ENCODE data around the gene NOTCH2. TPM values are rescaled to one million over a fixed set of nuclear protein-coding genes. Genes with fewer than 3 reads are reported as not detected.
A peak's percentile ranks its signal among the peaks of the same experiment; 100 is the strongest.

The NOTCH2 gene
- total RNA-seq, 2 donors from 2014 or later = 44.7 to 45.0 TPM

DNA sequence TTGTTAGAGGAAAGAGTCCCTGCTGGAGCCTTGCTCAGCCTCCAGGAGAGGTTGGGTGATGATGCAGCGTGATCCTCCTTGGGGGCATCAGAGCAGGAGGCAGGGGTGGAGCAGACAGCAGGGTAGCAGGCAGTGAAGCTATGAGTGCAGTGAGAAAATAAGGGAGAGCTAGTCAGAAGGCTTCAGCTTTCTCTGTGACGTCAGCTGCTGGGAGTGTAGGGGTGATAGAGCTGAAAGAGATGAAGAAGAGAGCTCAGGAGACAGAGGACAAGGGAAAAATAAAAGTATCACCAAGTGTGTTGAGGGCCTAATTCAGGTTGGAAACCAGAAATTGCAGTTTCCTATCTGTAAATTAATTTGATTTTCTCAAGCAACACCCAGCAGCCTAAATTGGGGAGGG, 170.9 kb downstream of the NOTCH2 start:
- no peak for ATAC-seq
- DNase-seq = no peak
- intact Hi-C loops (cut with DNase I) = no loop called here

- ATAC-seq (no peak), DNase-seq (no peak)
- intact Hi-C loops (cut with DNase I) = no loop called here
These were observed 173.2 kb downstream of the NOTCH2 start, which contains the start of gene ADAM30 for GRCh38 chr1:119896303-119896702. Gene ADAM30 (minus strand): TSS chr1:119896515. CDS start chr1:119896336, 179 bp downstream.

GRCh38 chr1:119895102-119895501, 174.4 kb downstream of the NOTCH2 start:
- ATAC-seq (no peak), DNase-seq (no peak)
- intact Hi-C loops (cut with DNase I) = no loop called here

GRCh38 chr1:119893827-119894700, 175.4 kb downstream of the NOTCH2 start:
- ATAC-seq (no peak), DNase-seq (no peak)
- intact Hi-C loops (cut with DNase I) = no loop called here

DNA sequence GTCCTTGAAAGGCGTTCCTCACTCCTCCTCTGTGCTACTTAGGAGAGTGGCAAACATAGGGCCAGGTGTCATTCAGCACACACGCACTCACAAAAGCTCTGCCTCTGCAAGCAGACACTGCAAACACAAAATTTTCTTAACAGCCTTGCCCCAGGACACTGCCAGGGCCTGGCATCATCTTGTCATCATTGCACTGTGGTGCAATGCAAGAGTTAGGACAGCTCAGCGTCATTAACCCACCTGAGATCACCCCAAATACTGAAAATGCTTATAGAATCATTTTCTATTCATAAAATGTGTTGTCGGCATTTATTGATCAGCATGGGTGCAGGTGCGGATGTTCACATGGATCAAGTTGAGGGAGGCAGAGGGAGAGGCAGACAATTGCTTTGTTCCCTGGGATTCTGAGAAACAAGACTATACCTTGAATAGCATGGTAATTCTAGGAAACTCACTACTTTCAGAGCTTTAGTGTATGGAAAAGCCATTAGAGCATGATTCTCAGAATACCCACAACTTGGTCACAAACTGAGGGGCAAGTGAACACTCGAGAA, 176.1 kb downstream of the NOTCH2 start:
- intact Hi-C loops (cut with DNase I) = no loop called here
- ATAC-seq (no peak), DNase-seq (no peak)

- ATAC-seq (no peak), DNase-seq (no peak)
- intact Hi-C loops (cut with DNase I) = no loop called here
These were observed 178.1 kb downstream of the NOTCH2 start for GRCh38 chr1:119891386-119891785.

DNA sequence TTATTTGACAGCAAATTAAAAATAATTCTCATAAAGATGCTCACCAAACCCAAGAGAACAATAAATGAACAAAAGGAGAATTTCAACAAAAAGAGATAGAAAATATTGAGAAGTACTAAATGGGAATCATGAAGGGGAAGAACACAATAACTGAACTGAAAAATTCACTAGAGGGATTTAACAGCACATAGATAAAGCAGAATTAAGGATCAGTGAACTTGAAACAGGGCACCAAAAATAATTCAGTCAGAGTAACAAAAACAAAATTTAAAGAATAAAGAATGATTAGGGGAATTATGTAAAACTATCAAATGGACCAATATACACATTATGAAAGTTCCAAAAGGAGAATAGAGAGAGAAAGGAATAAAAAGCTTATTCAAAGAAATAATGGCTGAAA, 181.0 kb downstream of the NOTCH2 start:
- DNase-seq (no peak), ATAC-seq (no peak)
- intact Hi-C loops (cut with DNase I) = no loop called here

DNA sequence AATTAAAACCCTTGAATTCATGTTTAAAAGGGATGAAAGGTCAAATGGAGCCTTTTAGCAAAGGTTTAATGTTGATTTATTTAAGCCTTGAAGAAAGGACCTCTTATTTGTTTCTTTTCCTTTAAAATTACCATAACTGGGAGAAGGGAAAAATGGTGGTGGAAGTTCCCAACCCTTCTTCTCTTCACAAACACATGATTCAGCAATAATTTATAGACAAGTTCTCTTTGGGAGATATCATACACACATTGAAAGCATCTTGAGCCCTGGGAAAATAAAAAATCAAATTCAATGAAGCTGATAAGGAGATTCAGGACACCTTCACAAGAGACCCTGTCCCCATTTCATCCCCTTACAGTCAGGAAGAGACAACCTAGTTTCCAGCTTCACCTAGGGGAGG, 182.0 kb downstream of the NOTCH2 start:
- ATAC-seq = no peak
- intact Hi-C loops (cut with DNase I) = no loop called here
- DNase-seq = no peak

DNA sequence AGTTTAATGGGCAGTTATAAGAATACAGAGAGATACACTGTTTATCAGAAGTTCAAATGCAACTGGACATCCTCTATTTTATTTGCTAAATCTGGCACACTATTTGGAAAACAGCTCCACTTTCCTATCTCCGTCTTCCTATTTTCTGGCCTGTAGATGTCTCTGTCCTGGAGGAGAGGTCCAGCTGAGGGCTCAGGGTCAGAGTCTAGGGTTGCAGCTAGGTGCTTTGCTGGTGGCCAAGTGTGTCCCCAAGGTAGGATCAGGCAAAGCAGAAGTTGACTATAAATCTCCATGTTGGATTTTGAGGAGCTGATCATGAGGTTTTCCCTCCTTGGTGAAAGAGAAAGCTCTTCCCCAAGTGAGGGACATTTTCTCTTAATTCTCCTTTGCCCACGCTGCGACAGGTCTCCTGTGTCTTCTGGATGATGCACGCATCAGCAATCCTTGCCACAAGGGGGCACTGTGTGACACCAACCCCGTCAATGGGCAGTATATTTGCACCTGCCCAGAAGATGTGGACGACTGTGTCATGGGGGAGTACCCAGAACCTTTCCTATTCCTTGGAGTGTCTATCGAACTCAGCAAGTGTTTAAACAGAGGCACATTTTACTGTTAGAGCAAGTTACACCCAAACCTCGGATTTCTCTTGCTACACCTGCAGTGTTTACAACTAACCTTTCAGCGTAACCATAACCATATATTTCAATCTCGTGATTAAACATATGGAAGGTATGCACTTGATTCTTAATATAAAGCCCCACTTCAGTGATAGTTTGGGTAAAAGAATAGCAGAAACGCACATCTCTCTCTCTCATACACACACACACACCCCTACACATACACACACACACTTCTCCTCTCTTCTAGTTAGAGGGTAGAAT, 183.3 kb downstream of the NOTCH2 start:
- intact Hi-C loops (cut with DNase I) = no loop called here
- ATAC-seq (peak in 1 of 2 donors; percentile 69), DNase-seq (peak; percentile 50)

- ATAC-seq (no peak), DNase-seq (no peak)
- intact Hi-C loops (cut with DNase I) = no loop called here
These were observed 184.8 kb downstream of the NOTCH2 start for GRCh38 chr1:119884711-119885110.

GRCh38 chr1:119883826-119884225, 185.6 kb downstream of the NOTCH2 start:
- ATAC-seq = no peak
- intact Hi-C loops (cut with DNase I) = no loop called here
- DNase-seq = no peak

DNA sequence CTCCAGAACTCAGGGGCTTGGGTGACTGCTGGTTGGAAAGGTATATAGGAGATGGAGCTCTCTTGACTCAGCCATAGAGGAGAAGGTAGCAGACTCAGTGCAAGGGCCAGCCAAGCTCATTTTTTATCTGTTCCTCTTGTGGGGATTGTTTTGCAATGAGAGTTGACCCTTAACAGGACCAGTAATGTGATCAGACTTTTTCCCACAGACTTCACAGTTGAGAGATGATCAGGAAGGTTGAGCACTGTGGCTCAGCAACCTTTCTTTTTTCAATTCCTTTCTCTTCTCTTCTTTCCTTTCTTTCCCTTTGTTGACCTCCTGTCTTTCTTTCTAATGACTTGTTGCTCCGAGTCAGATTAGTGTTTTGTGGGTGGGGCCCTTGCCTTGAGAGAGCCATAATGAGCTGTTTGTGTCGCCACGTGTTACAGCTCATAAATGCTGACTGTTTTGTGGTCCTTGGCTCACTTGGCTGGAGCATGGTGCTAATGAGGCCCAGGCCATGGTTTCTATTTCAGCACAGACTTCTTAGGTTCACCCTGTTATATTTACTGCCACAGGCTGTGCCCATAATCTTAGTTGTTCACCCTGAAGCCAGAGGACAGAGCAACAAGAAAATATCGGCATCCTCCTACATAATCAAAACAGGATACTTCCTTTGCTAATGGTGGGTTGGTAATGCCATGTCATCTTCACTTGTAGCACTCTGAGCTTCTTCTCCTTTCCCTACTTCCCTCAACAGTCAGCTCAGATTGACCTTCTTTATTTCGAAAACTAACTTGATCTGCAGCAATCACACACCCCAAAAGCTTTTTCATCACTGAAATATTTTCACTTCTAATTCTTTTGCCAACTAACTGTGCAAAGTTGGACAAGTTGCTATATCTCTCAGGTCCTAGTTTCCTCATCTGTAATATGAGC, 187.1 kb downstream of the NOTCH2 start:
- intact Hi-C loops (cut with DNase I) = no loop called here
- ATAC-seq (no peak), DNase-seq (no peak)

DNA sequence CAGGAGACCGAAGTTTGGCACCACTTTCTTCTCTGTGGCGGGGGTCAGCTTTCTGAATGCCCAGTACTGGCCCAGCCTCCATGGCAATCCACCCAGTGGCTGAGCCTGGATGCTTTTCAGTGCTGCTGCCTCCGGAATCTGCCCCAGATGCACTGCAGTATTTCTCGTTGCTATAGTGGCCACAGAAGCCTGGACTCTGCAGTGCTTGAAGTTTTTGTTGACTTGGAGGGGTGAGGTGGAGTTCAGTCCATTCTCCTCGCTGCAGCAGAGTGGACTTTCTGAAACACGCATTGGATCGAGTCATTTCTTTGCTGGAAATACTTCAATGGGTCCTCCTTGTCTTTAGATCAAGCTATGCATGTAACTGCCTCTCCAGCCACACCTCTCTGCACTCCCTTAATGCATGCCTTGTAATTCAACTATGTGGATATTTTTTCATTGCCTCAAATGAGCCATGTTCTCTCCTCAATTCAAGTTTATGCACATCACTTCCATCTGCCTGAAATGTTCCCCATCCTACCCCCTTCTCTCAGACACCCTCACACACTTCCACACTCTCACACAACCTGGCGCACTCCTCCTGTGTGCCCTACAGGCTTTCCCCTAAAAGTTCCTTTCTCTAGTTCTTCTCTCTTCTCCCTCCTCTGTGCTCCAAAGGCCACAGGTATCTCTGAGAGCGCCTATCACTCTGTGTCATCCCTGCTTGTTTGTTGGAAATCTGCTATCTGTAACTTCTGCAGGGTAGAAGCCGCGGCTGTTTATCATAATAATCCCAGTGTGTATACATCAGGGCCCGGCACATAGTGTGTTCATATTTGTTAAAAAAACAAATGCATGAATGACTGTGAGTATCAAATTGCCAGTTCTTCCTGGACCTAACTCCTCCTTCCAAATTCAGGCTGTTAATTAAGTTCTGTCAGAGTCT, 189.7 kb downstream of the NOTCH2 start:
- ATAC-seq (no peak), DNase-seq (no peak)
- intact Hi-C loops (cut with DNase I) = no loop called here

DNA sequence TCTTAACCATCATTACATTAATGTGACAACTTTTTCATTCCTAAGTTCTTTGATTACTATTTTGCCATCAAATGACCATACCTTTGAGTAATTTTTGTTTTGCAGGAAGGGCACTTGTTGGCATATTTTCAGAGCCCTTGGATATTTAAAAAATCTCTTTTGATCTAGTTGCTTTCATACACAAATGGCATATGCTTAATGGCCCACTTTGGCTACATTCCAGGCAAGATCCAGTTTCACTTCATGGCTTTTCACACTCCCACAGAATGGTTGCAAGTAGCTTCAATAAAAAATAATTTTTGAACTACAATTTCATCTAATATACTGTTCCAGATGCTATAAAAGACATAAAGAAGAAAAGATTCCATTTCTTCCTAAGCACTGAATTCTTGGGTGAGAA, 191.3 kb downstream of the NOTCH2 start:
- ATAC-seq (no peak), DNase-seq (no peak)
- intact Hi-C loops (cut with DNase I) = no loop called here

GRCh38 chr1:119874186-119874585, 195.3 kb downstream of the NOTCH2 start:
- DNase-seq = no peak
- ATAC-seq = peak in 1 of 2 donors; percentile 52
- intact Hi-C loops (cut with DNase I) = no loop called here

DNA sequence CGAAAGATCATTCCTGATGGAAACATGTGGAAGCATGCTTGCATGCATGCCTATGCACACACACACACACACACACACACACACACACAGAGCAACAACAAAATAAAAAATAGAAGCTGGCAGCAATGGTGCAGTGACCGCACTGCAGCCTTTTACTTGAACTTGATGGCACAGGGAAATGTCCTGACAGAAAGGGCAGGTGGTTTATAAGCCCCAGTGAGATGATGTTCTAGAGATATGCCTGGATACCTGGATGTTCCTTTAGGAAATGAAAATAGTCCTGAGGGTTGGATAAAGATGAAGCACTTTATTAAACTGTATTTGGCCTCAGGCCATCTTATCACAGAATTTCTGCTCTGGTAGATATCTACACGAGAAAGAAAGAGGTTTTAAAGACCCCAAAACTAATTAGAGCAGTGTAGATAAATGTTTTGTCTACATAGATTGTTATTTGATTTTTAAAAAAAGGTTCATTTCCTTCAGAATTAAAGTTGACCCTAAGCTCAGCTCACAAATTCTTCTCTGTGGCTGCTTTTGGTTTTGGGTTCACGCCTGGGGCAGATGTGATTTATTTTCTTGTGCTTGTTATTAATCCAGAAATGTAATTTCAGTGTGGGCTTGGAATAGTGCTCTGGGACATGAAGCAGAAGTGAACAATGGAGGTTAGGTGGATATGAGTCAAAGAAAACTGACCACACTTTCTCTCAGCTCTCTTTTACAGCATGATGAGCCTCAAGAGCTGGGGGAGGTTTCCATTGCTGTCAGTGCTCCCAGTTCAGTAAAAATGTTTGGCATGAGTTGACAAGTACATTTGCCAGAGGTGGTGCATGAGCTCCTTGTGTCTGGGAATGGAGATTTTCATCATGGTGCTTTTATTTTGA, 196.1 kb downstream of the NOTCH2 start:
- ATAC-seq = peak; percentile 64 to 89
- no peak for DNase-seq
- intact Hi-C loops (cut with DNase I) = no loop called here

GRCh38 chr1:119871881-119872280, 197.6 kb downstream of the NOTCH2 start:
- ATAC-seq (no peak), DNase-seq (no peak)
- intact Hi-C loops (cut with DNase I) = no loop called here

All from left cardiac atrium (tissue), 4 donors.